GM12801 (cell line): ENCODE measurements around the gene LRP1B.

Experiments used
- TF ChIP-seq, protein P1 (sequence below): IDR thresholded peaks from one replicate; pipeline ENCODE4 v1.5.1; 2011; ENCODE audit warnings: control low read depth; ENCODE audit not compliant: insufficient read length; ENCODE audit errors: extremely low read depth

The LRP1B gene

DNA sequence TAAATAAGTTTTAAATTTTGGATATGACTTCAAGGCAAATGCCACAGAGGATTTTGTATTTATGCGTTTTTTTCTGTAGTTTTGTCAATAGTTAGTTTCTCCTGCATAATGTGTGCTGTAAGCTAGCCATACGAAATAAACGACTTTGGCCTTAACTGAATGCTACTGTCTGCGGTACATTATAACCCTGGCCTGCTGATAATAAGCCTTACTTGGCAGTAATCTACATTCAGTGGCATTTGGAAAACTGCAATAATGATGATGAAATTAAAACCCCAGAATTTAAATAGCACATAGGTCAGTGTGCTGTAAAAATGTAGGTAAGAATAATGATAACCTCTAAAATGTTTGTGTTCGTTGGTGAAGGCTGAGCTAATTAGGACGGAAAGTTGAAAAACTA is 88.8 kb downstream of the LRP1B start:
- TF ChIP-seq, protein P1, sequence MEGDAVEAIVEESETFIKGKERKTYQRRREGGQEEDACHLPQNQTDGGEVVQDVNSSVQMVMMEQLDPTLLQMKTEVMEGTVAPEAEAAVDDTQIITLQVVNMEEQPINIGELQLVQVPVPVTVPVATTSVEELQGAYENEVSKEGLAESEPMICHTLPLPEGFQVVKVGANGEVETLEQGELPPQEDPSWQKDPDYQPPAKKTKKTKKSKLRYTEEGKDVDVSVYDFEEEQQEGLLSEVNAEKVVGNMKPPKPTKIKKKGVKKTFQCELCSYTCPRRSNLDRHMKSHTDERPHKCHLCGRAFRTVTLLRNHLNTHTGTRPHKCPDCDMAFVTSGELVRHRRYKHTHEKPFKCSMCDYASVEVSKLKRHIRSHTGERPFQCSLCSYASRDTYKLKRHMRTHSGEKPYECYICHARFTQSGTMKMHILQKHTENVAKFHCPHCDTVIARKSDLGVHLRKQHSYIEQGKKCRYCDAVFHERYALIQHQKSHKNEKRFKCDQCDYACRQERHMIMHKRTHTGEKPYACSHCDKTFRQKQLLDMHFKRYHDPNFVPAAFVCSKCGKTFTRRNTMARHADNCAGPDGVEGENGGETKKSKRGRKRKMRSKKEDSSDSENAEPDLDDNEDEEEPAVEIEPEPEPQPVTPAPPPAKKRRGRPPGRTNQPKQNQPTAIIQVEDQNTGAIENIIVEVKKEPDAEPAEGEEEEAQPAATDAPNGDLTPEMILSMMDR: no peak

DNA sequence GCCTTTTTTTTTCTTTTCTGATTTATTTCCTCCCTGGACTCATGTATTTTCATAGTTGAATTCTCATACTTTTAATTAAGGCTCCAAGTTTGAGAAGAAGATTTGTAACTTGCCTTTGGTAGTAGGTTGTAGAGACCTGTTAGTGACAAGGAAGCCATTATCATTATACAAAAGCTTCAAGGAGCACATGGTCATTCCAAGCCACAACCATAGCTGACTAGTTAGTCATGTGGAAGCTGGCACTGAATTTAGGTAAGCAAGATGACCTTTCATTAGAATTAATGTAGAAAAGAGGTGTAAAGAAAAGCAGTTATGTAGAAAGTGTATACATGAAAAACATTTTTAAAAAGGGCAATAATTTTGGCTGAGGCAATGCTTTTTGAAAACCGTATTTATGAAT is 89.7 kb downstream of the LRP1B start:
- TF ChIP-seq, protein P1: no peak

DNA sequence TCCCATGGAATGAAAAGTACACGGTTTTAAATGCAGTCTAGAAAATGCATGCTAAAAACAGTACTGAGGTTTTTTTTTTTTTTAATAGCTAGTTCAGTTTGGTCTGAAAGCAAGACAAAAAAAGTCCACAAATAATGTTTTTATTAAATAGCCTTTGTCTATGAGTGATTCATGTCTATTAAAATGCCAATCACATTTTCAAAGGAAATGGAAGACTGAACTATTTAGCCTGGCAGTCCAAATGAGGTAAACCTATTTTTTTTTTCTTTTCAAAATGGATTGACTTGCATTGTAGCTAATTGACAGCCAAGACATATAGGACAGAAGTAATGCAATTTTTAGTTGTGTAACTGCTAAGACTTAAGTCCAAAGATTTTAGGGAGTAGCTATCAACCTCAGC is 90.3 kb downstream of the LRP1B start:
- TF ChIP-seq, protein P1: no peak

DNA sequence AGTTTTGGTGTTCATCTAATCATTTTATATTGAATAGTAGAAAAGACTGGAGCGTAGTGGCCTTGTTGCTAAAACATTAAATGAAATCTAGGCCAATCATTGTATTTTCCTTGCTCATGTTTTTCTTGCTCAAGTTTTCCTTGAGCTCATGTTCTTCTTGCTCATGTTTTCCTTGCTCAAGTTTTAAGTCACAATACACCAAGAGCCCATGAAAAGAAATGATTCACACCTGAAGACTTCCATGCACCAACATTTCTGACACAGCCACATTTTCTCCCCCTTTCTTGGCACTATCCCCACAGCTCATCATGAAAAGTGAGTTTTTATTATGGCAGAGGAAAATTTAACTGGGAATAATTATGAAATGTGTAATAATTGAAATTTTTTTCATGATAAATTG is 92.0 kb downstream of the LRP1B start:
- TF ChIP-seq, protein P1: no peak

DNA sequence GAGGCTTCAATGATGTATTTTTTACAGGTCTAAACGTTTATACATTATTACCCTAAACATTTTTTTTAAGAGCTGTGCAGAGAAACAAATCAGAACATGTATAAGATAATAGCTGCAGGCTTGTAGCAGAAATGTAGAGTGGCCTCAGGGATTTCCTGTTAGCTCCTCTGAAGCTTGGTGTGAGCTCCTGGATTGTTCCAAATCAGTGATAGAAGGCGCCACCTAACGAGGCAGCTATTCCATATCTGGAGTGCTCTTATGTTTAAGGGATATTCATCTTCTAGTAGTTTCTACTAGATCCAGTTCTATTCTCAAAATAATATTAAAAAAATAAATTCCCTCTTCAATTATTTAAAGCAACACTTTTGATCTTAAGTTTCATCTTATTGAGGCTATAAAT is 93.1 kb downstream of the LRP1B start:
- TF ChIP-seq, protein P1: no peak

DNA sequence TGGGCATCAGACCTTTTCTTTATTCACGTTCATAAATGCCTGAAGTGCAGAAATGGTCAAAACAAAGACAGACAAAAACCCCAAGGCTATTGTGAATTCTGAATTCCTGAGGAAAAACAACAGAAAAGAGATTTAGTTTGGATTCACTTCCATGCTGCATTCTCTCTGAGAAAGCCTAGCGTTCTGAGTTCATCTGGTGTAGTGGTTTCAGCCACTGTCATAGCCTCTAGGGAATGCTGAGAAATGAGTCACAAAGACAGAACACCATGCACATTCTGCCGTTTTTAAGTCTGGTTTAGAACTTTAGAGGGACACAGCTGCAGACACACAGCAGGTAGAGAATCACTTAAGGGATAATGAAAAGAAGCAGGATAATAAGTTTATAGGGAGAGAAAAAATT is 93.8 kb downstream of the LRP1B start:
- TF ChIP-seq, protein P1: no peak

DNA sequence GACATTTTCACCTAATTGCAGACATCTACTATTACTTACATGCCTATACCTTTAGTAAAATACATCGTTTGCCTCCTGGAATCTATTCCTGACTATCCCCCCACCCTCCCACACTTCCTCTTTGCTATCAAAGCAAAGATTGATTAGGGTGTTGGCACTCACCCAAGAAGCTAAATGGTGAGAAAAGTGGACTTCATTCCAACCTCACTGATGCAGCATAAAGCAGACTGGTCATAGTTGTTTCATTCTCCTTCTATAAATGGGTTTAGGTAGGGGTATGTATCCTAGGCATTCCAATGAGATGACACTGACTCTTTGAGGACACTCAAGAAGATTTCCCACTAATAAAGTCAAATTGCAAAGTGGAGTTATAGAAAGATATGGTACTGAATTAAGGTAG is 97.4 kb downstream of the LRP1B start:
- TF ChIP-seq, protein P1: no peak

DNA sequence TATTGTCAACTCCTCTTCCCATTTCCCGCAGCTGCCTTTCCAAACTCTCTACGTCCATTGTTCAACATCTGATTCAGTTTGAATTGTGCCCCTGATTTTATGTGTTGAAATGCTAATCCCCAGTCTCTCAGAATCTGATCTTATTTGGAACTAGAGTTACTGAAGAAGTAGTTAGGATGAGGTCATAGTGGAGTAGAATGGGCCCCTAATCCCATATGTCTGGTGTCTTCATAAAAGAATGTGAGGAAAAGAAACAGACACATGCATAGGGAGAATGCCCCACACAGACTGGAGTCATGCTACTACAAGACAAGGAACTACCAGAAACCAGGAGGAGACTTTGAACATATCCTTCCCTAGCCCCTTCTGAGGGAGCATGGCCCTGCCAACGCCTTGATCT is 99.2 kb downstream of the LRP1B start:
- TF ChIP-seq, protein P1: no peak
